ENCODE data around the gene GNAS-AS1.

Gene GNAS-AS1

GRCh38 chr20:58886546-58886945 lies 35.8 kb upstream of the GNAS-AS1 start:
- DNase-seq (ENCODE audit: low read depth in 2 of 2), result no peak

GRCh38 chr20:58884966-58885365 lies 34.3 kb upstream of the GNAS-AS1 start:
- DNase-seq (ENCODE audit: low read depth in 2 of 2), result no peak

GRCh38 chr20:58883241-58883691 lies 32.6 kb upstream of the GNAS-AS1 start:
- DNase-seq (ENCODE audit: low read depth in 2 of 2), result peak; percentile 78 to 81

- DNase-seq (ENCODE audit: low read depth in 2 of 2), result no peak
Measured at GRCh38 chr20:58882704-58883089, 32.0 kb upstream of the GNAS-AS1 start.

GRCh38 chr20:58880994-58881752 lies 30.5 kb upstream of the GNAS-AS1 start:
- DNase-seq (ENCODE audit: low read depth in 2 of 2), result no peak

- no peak for DNase-seq (ENCODE audit: low read depth in 2 of 2)
Measured at GRCh38 chr20:58880441-58880840, 29.7 kb upstream of the GNAS-AS1 start.

GRCh38 chr20:58878399-58878798 lies 27.7 kb upstream of the GNAS-AS1 start:
- no peak for DNase-seq (ENCODE audit: low read depth in 2 of 2)

GRCh38 chr20:58877976-58878360 lies 27.3 kb upstream of the GNAS-AS1 start:
- DNase-seq (ENCODE audit: low read depth in 2 of 2), result no peak

- no peak for DNase-seq (ENCODE audit: low read depth in 2 of 2)
Measured at GRCh38 chr20:58877050-58877975, 26.6 kb upstream of the GNAS-AS1 start.

GRCh38 chr20:58876437-58876836 lies 25.7 kb upstream of the GNAS-AS1 start:
- DNase-seq (ENCODE audit: low read depth in 2 of 2), result no peak

- DNase-seq (ENCODE audit: low read depth in 2 of 2), result no peak
Measured at GRCh38 chr20:58875541-58876134, 24.9 kb upstream of the GNAS-AS1 start.

- DNase-seq (ENCODE audit: low read depth in 2 of 2), result no peak
Measured at GRCh38 chr20:58875111-58875510, 24.4 kb upstream of the GNAS-AS1 start.

GRCh38 chr20:58874469-58874868 lies 23.8 kb upstream of the GNAS-AS1 start:
- no peak for DNase-seq (ENCODE audit: low read depth in 2 of 2)

GRCh38 chr20:58871533-58872102 lies 20.9 kb upstream of the GNAS-AS1 start:
- DNase-seq (ENCODE audit: low read depth in 2 of 2), result no peak

- DNase-seq (ENCODE audit: low read depth in 2 of 2), result no peak
Measured at GRCh38 chr20:58870293-58871014, 19.8 kb upstream of the GNAS-AS1 start.

- DNase-seq (ENCODE audit: low read depth in 2 of 2), result no peak
Measured at GRCh38 chr20:58869662-58870227, 19.0 kb upstream of the GNAS-AS1 start.

- DNase-seq (ENCODE audit: low read depth in 2 of 2), result no peak
Measured at GRCh38 chr20:58868795-58869194, 18.1 kb upstream of the GNAS-AS1 start.

GRCh38 chr20:58867211-58867610 lies 16.5 kb upstream of the GNAS-AS1 start:
- DNase-seq (ENCODE audit: low read depth in 2 of 2), result no peak

- no peak for DNase-seq (ENCODE audit: low read depth in 2 of 2)
Measured at GRCh38 chr20:58865843-58866242, 15.1 kb upstream of the GNAS-AS1 start.

- DNase-seq (ENCODE audit: low read depth in 2 of 2), result no peak
Measured at GRCh38 chr20:58864346-58864745, 13.6 kb upstream of the GNAS-AS1 start.

Measured in fibroblast of skin of left biceps (primary cell).